GM21786 (cell line): Measurements from ENCODE around the gene ASPHD1.
"Not testable (repeated sequence)": the region's sequence is repeated elsewhere in the genome, so short reads cannot be mapped to it uniquely, and the experiment has no call there.

Source experiments
- ATAC-seq: cut with Tn5 transposase; IDR thresholded peaks from one replicate; pipeline ENCODE4 v1.9.1; 2021; ENCODE audit not compliant: unreplicated experiment

ASPHD1 gene, protein sequence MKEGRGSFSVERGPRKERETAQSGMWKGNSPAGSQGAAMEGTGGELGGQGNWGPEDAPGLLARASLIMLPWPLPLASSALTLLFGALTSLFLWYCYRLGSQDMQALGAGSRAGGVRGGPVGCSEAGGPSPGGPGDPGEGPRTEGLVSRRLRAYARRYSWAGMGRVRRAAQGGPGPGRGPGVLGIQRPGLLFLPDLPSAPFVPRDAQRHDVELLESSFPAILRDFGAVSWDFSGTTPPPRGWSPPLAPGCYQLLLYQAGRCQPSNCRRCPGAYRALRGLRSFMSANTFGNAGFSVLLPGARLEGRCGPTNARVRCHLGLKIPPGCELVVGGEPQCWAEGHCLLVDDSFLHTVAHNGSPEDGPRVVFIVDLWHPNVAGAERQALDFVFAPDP

DNA sequence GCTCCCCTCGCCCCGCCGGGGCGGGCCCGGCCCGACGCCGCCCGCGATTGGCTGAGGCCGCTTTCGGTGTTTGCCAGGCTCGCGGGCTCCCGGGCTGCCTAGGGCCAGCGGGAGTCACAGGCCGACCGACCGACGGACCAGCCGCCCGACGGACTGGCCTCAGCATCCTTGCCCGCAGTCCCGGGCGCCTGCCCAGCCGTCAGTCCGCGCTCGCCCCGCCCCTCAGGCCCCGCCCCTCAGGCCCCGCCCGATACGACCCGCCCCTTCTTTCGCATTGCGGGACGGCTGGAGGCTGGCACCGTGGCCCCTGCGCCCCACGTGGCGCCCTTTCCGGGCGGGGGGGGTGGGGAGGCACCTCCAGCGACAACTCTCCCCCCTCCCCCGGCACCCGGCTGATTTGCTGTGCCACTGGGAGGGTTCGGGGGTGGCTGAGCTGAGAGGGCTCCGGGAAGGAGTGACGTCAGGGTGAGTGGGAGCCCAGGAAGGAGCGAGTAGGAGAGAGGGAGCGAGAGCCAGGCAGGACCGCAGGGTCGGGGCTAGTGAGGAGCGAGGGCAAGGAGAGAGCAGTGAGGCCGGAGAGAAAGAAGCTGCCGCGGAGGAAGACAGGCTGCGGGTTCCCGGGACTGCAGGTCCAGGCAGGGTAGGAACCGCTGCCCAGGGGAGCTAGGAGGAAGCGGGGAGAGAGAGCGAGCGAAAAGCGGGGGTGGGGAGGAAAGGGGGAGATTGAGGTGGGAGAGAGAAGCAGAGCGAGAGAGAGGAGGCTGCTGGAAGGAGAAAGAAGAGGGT is at the start of gene ASPHD1:
Gene ASPHD1, plus strand, starts transcription at position 387 of the 786 bp plus-strand sequence. CDS start 484 bp downstream, outside the sequence.
- no peak for ATAC-seq

GRCh38 chr16:29850998-29851397 is 49.3 kb upstream of the ASPHD1 start:
- no peak for ATAC-seq

DNA sequence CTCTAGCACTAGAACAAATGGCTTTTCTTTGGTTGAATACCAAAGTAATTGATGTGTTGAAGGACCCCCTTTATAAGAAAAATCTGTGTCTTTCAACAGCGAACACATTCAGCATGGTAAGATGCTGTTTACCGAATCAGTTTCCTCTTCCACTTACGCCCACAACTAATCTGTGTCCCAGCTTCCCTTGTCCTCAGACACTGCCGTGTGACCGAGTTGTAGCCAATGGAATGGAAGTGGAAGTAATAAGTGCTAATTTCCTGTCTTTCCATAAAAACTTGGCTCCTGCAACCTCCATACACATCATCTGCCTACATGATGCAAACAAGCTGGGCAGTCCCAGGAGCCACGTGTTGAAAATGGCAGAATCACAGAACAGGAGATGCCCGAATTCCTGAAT is 47.6 kb upstream of the ASPHD1 start:
- no peak for ATAC-seq

GRCh38 chr16:29854520-29855100 is 45.7 kb upstream of the ASPHD1 start:
- no peak for ATAC-seq

DNA sequence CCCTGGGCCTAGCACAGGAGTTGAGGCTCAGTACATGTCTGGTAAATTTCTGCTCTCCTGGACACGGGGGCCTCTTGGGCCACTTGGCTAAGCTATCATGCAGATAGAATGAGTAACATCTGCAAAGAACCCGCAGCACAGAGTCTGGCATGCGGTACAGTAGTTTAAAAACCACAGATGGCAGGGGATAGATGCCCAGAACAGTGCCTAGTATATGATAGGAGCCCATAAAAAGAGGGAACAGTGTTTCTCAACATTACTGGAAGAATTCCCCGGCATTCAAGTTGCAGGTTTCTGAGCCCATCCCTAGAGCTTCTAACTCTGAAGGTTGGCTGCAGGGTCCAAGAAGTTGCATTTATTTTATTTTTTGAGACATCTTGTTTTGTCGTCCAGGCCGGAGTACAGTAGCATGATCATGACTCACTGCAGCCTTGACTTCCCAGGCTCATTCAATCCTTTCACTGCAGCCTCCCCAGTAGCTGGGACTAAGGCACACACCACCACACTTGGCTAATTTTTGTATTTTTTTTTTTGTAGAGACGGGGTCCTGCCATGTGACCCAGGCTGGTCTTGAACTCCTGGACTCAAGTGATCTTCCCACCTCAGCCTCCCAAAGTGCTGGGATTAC is 43.0 kb upstream of the ASPHD1 start:
- no peak for ATAC-seq

DNA sequence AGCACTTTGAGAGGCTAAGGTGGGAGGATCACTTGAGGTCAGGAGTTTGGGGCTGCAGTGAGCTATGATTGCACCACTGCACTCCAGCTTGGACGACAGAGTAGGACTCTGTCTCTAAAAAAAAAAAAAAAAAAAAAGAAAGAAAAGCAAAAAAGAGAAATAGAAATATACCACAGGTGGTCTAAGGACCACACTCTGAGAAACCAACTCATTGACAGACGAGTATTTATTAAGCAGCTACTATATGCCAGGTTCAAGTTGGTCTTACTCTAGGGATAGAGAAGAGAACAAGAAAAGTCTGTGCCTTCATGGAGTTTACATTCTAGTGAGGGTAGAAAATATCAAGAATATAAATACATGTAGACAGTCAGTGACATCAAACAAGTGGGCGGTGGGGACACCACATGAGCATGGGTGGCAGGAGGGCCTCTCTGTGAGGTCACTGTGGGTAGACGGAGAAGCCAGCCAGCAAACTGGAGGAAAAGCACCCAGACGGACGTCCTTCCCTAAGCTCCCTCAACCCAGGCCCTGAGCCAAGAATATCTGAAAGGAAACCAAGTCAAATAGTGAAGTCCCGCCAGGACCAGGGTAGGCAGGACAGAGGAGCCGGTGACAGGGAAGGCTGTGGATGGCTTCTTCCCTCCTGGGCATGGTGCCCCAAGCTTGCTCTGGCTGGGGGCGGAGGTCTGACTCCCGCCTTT is 42.0 kb upstream of the ASPHD1 start:
- no peak for ATAC-seq

DNA sequence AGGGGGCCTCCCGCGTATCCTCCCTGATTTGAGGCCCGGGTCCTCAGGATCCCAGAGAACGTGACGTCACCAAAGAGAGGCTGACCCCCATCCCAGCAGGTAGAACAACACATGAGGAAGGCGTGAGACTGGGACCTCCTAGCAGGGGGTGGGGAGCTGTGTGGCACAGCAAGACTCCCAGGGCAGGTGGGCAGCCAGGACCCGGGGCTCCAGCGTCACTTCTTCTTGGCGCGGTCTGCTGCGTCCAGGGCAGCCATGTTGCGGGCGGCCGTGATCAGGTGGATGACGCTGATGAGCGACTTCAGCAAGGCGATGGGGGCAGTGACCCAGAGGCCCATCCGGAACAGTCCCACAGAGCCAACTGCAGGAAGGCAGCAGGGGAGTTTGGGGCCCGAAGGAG is 41.3 kb upstream of the ASPHD1 start:
- ATAC-seq: no peak

DNA sequence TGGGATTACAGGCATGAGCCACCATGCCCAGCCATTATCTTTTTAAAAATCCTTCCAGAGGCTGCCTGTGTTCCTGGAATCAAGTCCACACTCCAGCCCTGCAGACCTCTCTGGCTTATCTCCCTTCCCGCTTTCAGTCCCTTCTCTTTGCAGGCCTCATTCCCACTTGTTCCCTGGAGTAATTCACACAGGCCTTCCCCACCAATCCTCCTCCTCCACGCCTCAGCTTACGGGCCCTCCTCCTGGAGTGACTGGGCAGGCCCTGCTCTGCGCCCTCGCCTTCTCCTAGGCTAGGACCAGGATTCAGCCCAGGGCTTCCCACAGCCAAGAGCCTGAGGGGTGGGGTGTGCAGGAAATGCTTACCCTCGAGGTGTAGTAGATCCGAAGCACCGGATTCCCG is 40.1 kb upstream of the ASPHD1 start:
- no peak for ATAC-seq

- ATAC-seq: no peak
These were observed 37.9 kb upstream of the ASPHD1 start for GRCh38 chr16:29862383-29862883.

DNA sequence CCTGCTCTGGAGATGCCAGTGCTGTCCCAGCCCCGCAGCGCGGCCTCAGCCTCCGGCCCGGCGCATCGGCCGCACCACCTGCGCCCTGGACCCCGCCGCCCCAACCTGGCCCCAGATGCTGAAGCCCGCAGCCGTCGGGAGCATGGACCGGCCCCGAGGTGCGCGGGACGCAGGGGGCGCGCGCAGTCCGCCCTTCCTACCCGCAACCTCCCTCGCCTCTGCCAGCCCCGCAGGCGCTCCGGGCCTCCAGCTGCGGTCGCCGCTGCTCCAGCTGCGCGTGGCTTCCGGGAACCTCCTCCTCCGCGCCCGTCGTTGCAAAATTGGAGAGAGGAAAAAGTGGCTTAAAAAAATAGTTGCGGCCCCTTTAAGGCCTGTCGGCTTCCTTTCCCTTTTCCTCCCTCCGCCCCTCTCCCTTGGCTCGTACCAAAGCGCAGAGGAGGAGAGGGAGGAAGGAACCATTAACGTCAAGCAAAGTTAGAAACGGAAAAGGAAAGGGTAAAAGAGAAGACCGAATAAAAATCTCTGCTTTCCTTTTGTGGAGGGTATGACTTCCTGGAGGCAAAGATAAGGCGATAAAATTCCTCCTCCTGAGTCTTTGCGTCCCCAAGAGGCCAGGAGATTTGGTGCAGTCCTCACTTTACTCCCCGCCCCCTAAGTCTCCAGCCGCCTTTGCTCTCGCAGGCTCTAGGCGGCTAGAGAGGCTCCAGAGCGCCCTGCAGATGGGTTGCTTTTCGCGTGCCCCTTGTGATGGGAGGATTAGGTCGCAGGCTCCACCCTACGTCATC is 37.2 kb upstream of the ASPHD1 start, which contains the start of gene CDIPT:
Gene CDIPT, minus strand, starts transcription at position 343 of the 785 bp plus-strand sequence. CDS start 369 bp downstream, outside the sequence.
- ATAC-seq: peak; percentile 90

GRCh38 chr16:29863669-29863984 is 36.7 kb upstream of the ASPHD1 start:
- no peak for ATAC-seq

GRCh38 chr16:29864205-29864604 is 36.1 kb upstream of the ASPHD1 start:
- no peak for ATAC-seq

DNA sequence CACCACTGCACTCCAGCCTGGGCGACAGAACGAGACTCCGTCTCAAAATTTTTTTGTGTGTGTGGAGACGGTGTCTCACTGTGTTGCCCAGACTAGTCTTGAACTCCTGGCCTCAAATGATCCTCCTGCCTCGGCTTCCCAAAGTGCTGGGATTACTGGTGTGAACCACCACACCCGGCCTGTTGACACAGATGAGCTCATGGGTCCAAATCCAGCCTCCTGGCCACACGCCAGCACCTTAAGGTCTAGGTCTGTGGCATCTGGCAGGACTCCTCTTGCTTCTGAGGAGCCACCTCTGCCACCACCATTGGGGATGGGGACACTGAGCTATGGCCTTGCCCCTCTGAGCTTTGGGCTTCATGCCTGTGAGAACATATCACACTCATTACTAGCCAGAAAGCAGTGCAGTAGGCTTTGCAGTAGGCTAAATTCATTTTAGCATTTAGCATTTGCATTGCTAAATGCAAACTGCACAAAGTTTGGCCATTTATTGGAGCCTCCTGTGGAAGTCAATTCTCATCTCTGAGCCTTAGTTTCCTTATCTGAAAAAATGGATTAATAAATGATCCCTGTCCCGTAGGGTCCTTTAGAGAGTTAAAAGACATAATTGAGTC is 31.8 kb upstream of the ASPHD1 start:
- ATAC-seq: no peak

GRCh38 chr16:29869067-29869466 is 31.2 kb upstream of the ASPHD1 start:
- ATAC-seq: not testable (repeated sequence)

DNA sequence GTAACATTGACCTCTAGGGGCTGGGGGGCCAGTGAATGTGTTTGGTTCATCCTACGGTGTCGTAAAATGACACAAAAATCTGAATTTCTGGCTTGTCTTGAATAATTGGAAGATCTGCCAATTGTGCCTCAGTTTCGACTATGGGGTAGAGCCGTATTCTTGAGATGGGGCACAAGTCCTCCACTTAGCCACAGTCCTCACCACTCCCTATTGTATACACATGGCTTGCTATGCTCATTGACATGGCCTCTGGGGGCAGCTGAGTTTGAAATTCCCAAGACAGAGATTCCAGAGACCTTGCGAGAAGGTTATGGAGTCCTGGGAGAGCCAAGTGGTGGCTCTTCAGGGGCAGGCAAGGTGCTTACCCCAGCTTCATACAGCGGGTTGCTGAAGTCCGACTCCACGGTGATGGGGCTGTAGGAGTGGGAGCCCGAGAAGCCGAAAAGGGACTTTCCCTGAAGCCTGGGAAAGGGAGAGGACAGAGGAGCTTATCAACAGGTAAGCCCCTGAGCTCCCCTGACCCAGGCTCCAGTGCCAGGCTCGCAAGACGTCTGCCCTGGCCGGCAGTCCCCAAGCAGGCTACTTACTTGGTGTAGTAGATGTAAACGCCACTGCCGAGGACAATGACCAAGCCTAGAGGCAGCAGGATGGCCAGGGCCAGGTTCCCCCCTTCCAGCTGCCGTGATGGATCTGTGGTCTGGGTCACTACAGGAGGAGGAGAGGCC is 28.3 kb upstream of the ASPHD1 start:
- no peak for ATAC-seq

GRCh38 chr16:29873319-29873718 is 27.0 kb upstream of the ASPHD1 start:
- ATAC-seq: no peak

DNA sequence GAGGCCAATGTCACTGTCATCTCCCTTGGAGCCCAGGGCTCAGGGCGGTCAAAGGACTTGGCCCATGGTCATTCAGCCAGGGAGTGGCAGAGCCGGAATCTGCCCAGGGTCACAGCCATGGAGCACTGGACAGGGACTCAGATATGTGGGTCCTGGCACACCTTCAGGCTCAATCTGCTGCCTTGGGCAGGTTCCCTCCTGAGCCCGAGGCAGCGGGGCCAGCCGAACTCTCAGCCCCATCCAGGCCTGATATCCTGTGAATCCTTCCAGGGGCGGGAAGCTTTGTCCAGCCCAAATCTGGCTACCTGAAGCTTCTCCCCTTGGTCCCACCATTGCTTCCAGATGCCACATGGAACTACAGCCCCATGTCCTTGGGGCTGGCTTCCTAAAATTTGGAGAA is 25.1 kb upstream of the ASPHD1 start:
- ATAC-seq: no peak

- ATAC-seq: no peak
These were observed 24.1 kb upstream of the ASPHD1 start for GRCh38 chr16:29876217-29876593.
